Body of pancreas (tissue), 4 donors: Measurements from ENCODE around the gene GPC2. TPM values are rescaled to one million over a fixed set of nuclear protein-coding genes. Genes with fewer than 3 reads are reported as not detected.
"Not testable (repeated sequence)": the region's sequence is repeated elsewhere in the genome, so short reads cannot be mapped to it uniquely, and the experiment has no call there.

Experiments
- ATAC-seq: fragments of 150-250 bp; one replicate; pipeline ENCODE4 v1.9.1; 2016
- DNase-seq, 4 donors: peaks; one replicate each; pipeline ENCODE4 v3.0.0-alpha.2; 2019
- H3K27ac ChIP-seq, 4 donors: fragments of 200-600 bp; sonication (generic); 1 replicate in 3 of 4; 2 replicates in 1 of 4; pipeline versions ENCODE4 v1.5.1 to v1.6.1; 2016 to 2019; ENCODE audit warnings: mild to moderate bottlenecking in 1 of 4, mixed read lengths in 1 of 4, moderate library complexity in 1 of 4
- H3K27me3 ChIP-seq, 2 donors: fragments of 200-600 bp; sonication (generic); one replicate each; pipeline ENCODE4 v1.6.0; 2016; ENCODE audit warnings: mild to moderate bottlenecking in 1 of 2
- H3K36me3 ChIP-seq, 2 donors: fragments of 200-600 bp; sonication (generic); replicated peaks in 1 of 2; 2 replicates each; pipeline ENCODE4 v1.5.1; 2016; ENCODE audit warnings: low read depth in 2 of 2; ENCODE audit not compliant: insufficient read depth in 1 of 2
- H3K4me1 ChIP-seq: fragments of 200-600 bp; sonication (generic); one replicate; pipeline ENCODE4 v1.6.0; 2016
- H3K4me3 ChIP-seq, 2 donors: fragments of 200-600 bp; sonication (generic); 1 replicate in 1 of 2; 2 replicates in 1 of 2; pipeline ENCODE4 v1.5.1; 2016 to 2019
- H3K9me3 ChIP-seq, 3 donors: fragments of 200-600 bp; sonication (generic); 1 replicate in 2 of 3; 2 replicates in 1 of 3; pipeline ENCODE4 v1.5.1; 2016
- POLR2A ChIP-seq, 3 donors: fragments of 450-650 bp; IDR thresholded peaks; one replicate each; pipeline ENCODE4 v1.6.1; 2016; ENCODE audit warnings: antibody characterized with exemption in 3 of 3, mild to moderate bottlenecking in 2 of 3
- WGBS, 2 donors: methylation state at CpG; one replicate each; pipeline ENCODE4 v1.1.5; 2017; 5-methylcytosine and 5-hydroxymethylcytosine counted together
- intact Hi-C: fragments of 100-400 bp; cut with DNase I; formaldehyde crosslinking; loops from one replicate; pipeline ENCODE4 v1.15.1; 2023
- total RNA-seq, 2 donors: library from RNA; depleted of rRNA; stranded (reverse); fragments of >200 nt; gene quantifications; one replicate each; pipeline ENCODE4 v1.1.0, GENCODE V29; 2016
- TF ChIP-seq, protein P1 (sequence below), 7 experiments: fragments of 450-650 bp in 4 of 7; fragments of 200-600 bp in 3 of 7; sonication (generic) in 3 of 7; IDR thresholded peaks; one replicate each; pipeline ENCODE4 v1.5.1; 2016 to 2019; ENCODE audit warnings: antibody characterized with exemption in 7 of 7

The GPC2 gene
- total RNA-seq, 2 donors from 2014 or later = 0.99 to 1.6 TPM

GRCh38 chr7:100221767-100222444 lies 44.7 kb upstream of the GPC2 start:
- TF ChIP-seq, protein P1, sequence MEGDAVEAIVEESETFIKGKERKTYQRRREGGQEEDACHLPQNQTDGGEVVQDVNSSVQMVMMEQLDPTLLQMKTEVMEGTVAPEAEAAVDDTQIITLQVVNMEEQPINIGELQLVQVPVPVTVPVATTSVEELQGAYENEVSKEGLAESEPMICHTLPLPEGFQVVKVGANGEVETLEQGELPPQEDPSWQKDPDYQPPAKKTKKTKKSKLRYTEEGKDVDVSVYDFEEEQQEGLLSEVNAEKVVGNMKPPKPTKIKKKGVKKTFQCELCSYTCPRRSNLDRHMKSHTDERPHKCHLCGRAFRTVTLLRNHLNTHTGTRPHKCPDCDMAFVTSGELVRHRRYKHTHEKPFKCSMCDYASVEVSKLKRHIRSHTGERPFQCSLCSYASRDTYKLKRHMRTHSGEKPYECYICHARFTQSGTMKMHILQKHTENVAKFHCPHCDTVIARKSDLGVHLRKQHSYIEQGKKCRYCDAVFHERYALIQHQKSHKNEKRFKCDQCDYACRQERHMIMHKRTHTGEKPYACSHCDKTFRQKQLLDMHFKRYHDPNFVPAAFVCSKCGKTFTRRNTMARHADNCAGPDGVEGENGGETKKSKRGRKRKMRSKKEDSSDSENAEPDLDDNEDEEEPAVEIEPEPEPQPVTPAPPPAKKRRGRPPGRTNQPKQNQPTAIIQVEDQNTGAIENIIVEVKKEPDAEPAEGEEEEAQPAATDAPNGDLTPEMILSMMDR (IDR thresholded peaks at IDR 0.05) = no peak
- no peak for TF ChIP-seq POLR2A (IDR thresholded peaks at IDR 0.05)
- no peaks in the 10 kb centered on the region for H3K9me3 ChIP-seq
- intact Hi-C loops = no loop called here
- no peak for ATAC-seq
- no peak overlapping the region for H3K4me3 ChIP-seq
- 81 to 86% methylated on average over 11 to 14 of the region's 14 CpGs for WGBS, 2 donors
- H3K27me3 ChIP-seq = no peaks in the 10 kb centered on the region
- peak overlapping the region in 2 of 4 donors; percentile 11 to 30 for H3K27ac ChIP-seq
- no peak for DNase-seq
- H3K4me1 ChIP-seq = no peaks in the 10 kb centered on the region
- H3K36me3 ChIP-seq = peaks cover 0 to 3% of the 10 kb centered on the region in 2 donors

DNA sequence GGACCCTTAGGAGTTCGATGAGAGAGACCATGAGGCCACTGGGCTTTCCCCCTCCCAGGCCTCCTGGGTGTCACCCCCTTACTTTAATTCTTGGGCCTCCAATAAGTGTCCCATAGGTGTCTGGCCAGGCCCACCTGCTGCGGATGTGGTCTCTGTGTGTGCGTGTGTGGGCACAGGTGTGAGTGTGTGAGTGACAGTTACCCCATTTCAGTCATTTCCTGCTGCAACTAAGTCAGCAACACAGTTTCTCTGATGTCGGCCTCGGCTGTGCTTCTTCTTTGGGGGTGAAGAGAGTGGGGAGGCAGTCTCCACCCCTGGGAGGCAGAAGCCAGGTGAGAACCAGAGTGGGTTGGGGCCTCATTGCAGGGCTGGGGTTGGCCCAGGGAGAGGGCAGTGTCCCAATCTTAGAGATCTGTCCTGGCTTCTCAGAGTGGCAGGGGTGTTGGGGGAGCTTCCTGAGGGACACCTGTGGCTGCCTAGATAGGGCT lies 44.1 kb upstream of the GPC2 start:
- Histone ChIP-seq H3K9me3 (no peaks in the 10 kb centered on the region), H3K4me1 (no peaks in the 10 kb centered on the region), H3K4me3 (no peak overlapping the region), H3K27ac (peak overlapping the region in 2 of 4 donors; percentile 11 to 30), H3K27me3 (no peaks in the 10 kb centered on the region), H3K36me3 (peaks cover 0 to 3% of the 10 kb centered on the region in 2 donors)
- intact Hi-C loops = no loop called here
- ATAC-seq (no peak), DNase-seq (peak in 1 of 4 donors; percentile 23)
- 78 to 83% methylated on average over 4 to 5 of the region's 5 CpGs for WGBS, 2 donors
- TF ChIP-seq, protein P1 (IDR thresholded peaks at IDR 0.05) = no peak

DNA sequence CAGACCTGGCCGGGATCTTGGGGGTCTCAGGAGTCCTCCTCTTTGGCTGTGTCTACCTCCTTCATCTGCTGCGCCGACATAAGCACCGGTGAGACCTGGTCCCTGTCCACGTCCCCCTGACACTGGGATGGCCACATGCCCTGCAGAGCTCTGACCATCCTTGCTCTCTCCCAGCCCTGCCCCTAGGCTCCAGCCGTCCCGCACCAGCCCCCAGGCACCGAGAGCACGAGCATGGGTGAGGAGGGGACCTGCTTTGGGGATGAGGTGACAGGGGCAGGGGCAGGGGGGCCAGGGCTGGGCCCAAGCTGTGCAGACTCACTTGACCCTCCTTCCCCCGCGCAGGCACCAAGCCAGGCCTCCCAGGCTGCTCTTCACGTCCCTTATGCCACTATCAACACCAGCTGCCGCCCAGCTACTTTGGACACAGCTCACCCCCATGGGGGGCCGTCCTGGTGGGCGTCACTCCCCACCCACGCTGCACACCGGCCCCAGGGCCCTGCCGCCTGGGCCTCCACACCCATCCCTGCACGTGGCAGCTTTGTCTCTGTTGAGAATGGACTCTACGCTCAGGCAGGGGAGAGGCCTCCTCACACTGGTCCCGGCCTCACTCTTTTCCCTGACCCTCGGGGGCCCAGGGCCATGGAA lies 43.5 kb upstream of the GPC2 start:
- H3K4me3 ChIP-seq = no peak overlapping the region

DNA sequence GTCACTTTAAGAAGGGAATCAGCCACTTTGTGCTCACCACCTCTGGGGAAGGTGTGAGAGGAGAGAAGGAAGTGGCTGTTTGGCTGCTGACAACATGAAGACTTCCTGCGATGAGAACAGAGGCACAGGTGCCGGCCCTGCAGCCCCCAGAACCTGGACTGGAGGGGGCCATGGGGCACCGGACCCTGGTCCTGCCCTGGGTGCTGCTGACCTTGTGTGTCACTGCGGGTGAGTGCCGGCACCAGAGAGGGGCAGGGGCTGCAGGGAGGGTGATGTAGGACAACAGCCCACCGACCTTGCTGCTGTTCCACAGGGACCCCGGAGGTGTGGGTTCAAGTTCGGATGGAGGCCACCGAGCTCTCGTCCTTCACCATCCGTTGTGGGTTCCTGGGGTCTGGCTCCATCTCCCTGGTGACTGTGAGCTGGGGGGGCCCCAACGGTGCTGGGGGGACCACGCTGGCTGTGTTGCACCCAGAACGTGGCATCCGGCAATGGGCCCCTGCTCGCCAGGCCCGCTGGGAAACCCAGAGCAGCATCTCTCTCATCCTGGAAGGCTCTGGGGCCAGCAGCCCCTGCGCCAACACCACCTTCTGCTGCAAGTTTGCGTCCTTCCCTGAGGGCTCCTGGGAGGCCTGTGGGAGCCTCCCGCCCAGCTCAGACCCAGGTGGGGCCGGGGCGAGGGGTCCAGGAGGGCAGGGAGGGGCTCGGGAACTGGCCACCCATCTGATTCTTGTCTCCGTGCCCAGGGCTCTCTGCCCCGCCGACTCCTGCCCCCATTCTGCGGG lies 42.8 kb upstream of the GPC2 start, which contains the start of gene PVRIG:
Gene PVRIG (plus strand): TSS at position 149 of the 785 bp plus-strand sequence. CDS start 22 bp downstream, at position 171.
- not testable (repeated sequence) for H3K27me3 ChIP-seq, H3K4me1 ChIP-seq, DNase-seq, H3K36me3 ChIP-seq, H3K9me3 ChIP-seq, H3K4me3 ChIP-seq, ATAC-seq
- intact Hi-C loops = loop anchor here (10.0 kb wide), 1 partner anchor 85 kb away; no protein-coding TSS in a partner anchor
- 86 to 87% methylated on average over 10 to 15 of the region's 27 CpGs for WGBS, 2 donors
- peak within 1 kb of the TSS in 1 of 4 donors; percentile 35 for H3K27ac ChIP-seq

More for the DNA sequence above, 43.5 kb upstream of the GPC2 start:
- Histone ChIP-seq H3K27ac (peak overlapping the region in 1 of 4 donors; percentile 35), H3K9me3 (no peaks in the 10 kb centered on the region), H3K4me1 (peaks cover 3% of the 10 kb centered on the region), H3K27me3 (no peaks in the 10 kb centered on the region), H3K36me3 (peaks cover 0 to 3% of the 10 kb centered on the region in 2 donors)
- 87 to 90% methylated on average over 20 to 22 of the region's 22 CpGs for WGBS, 2 donors
- DNase-seq (no peak), ATAC-seq (no peak)
- intact Hi-C loops = no loop called here
- TF ChIP-seq, protein P1 (IDR thresholded peaks at IDR 0.05) = no peak
- no peak for TF ChIP-seq POLR2A (IDR thresholded peaks at IDR 0.05)
